GM11168 (cell line): ENCODE results near the gene BMF.

Experiments
- in situ Hi-C: fragments of 300-500 bp; cut with MboI; formaldehyde crosslinking; loops from one replicate; pipeline ENCODE4 v1.12.0; 2022; ENCODE audit warnings: low sequenced_read_pairs; ENCODE audit not compliant: unreplicated experiment

The BMF gene

DNA sequence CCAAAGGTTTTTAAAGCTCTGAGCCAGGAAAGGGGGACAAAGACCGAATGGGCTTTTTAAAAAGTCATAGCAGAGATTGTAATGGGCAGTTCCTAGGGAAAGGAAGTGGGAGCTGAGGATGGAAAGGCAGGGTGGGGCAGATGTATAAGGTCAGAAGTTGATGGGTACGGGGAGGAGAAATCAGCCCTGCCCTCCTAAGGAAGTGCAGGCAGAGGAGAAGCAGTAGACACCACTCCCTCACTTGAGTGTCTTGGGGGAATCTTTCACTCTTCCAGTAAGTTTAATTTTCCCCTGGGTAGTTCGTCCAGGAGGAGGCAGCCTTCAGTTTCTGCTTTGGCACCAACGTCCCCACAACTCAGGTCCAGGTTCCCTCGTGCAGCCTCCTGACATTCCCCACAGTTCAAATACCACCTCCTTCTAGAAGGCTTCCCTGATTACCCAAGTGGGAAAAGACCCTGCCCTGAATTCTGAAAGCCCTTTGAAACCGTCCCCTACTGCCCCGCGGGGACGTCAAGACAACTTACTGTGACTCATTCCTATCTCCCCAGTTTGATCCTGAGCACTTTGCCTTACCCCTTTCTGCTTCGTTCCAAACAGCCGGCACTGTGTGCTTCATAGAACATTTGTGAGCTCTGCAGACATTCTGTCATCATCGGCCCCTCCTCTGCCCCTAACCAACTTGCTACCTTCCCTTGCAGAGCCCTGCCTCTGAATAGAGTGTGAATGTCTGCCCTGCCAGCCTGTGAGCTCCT lies 55.4 kb downstream of the BMF start:
- in situ Hi-C loops = no loop called here

DNA sequence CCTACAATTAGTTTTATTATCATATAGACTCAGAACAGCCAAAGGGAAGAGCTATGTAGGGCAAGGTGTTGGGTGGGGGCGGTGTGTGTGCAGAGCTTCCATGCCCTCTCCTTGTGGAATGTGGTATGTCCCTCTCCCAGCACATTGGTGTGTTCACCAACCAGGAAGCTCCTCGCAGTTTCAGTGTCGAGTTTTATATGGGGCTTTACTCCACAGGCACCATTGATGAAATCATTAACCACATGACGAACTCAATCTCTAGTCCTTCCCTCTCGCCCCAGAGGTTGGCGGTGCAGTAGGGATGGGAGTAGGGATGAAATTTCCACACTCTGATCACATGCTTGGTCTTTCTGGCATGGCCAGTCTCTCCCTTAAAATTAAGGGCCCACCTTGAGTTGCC lies 56.1 kb downstream of the BMF start:
- in situ Hi-C loops = no loop called here

DNA sequence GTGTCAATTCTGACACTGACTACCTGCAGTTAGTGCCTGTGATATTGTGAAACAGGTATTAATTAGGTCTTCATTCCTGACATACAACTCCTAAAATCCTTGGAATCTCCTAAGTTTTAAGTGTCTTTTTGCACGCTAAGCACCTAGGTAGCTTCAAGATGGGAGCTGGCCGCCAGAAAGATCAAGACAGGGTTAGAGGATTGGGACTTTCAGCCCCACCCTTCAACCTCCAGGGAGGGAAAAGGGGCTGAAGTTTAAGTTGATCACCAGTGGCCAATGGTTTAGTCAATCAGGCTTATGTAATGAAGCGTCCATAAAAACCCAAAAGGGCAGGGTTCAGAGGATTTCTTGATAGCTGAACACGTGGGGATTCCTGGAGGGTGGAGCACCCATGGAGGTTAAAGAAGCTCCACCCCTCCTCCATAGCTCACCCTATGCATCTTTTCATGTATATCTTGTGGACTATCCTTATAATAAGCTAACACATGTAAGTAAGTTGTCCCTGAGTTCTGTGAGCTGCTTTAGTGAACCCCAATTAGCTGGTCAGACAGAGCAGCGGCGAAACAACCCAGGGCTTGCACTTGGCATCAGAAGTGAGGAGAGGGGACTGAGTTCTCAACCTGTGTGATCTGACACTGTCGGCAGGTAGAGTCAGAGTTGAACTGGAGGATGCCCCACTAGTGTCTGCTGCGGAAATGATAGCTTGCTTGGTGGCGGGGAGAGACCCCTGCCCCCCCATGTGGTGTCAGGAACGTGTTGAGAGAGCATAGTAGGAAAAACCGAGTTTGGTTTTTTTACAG lies 56.9 kb downstream of the BMF start:
- in situ Hi-C loops = no loop called here

DNA sequence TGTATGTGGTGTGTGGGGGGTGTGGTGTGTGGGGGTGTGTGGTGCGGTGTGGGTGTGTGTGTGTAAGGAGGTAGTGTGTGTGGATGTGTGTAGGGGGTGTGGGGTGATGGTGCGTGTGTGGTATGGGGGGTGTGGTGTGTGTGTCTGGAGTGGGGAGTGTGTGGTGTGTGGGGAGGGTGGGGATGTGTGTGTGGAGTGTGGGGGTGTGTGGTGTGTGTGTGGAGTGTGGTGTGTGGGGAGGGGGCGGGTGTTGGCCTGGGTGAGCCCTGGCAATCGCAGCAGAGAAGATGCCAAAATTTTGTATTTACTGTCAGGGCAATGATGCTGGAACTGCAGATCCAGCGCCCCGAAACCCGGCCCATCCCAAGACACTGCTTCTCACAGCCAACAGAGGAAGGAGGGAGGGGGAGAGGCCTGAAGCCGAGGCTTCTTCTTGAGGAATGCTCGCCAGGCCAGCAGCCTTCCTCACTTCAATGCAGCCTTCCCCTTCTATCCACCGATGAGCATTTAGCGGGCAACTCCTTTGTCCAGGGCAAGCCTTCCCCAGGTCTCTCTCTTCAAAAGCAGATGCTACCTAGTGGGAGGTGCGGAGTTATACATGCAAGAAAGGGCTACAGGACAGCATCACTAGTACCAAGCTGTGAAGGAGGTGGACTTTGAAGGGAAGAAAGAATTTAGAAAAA lies 57.8 kb downstream of the BMF start:
- in situ Hi-C loops = no loop called here

DNA sequence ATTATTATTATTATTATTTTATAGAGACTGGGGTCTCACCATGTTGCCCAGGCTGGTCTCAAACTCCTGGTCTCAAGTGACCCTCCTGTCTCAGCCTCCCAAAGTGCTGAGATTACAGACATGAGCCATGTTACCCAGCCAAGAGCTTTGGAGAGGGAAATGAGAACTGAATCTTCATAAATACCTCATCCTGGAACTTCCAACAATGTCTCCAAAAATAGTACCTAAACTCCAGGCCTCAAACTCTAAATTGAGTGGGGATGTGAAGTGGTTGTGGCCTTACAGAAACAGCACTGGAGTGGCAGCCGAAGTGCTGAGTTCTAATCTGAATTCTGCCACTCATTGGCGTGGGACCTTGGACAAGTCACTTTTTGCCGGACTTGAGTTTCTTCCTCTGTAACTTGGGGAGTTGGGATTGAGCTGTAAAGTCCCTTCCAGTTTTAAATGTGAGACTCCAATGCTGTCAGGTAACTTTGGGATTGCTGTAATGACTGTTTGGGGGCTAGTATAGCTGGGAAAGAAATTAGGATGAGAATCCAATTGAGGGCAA lies 59.7 kb downstream of the BMF start:
- in situ Hi-C loops = loop anchor here (5.0 kb wide), 1 partner anchor 223 kb away; no protein-coding TSS in a partner anchor

DNA sequence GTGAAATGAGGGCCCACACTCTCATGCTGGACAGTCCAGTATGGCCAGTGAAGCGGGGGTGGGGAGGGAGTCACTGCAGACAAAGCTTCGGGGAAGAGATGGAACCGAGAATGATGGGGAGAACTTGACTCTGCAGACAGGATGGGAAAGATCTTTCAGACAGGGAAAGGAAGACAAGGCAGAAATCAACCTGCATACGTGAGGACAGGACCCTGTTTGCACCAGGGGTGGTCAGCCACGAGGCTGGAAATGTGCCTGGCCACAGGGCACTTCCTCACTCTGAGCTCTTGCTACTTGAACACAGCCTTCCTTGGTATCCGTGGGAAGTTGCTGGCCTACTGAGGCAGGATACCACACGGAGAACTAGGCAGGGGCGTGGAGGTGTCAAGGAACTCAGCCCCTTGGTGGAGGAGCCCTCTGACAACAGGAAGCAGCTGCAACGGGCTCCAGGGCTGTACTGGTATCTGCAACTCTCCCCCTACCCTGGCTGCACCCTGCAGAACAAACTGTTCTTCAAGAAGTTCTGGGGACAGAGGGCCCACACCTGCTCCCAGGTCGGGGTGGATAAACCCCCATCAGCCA lies 60.4 kb downstream of the BMF start:
- in situ Hi-C loops = loop anchor here (5.0 kb wide), 1 partner anchor 224 kb away; no protein-coding TSS in a partner anchor

DNA sequence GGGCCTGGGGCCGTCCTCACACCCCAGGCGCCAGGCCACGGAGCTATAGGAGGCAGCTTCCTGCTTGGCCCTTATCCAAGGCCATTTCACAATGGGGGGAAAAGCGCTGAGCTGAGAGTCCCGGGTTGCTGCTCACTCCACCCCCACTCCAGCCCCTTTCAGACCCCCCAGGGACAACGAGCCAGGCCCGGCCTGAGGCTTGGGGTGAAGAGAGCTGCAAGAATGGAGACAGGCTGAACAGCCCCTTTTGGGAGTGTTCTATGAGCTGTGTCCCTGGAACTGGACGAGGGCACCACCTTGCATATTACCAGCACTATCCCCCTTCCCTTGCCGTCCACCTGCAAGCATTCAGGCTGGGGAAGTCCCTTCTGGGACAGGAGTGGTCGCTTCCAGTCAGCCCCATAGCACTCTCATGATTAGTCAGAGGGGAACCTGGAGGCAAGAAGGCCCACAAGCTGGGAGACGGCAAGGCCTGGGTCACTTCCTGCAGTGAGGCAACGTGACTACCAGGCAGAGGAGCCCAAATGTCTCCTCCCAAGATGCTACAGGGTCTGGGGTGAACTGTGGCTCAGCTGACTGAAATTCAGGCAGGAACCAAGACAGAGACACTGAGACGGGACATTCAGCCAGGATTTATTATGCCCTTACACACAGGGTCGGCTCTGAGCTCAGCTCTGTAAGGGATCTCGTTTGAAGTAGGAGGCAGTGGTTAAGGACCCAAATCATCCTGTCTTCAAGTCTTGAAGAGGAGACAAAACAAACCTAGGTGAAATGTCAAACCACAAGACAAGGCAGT lies 61.1 kb downstream of the BMF start:
- in situ Hi-C loops = loop anchor here (5.0 kb wide), 1 partner anchor 225 kb away; no protein-coding TSS in a partner anchor

DNA sequence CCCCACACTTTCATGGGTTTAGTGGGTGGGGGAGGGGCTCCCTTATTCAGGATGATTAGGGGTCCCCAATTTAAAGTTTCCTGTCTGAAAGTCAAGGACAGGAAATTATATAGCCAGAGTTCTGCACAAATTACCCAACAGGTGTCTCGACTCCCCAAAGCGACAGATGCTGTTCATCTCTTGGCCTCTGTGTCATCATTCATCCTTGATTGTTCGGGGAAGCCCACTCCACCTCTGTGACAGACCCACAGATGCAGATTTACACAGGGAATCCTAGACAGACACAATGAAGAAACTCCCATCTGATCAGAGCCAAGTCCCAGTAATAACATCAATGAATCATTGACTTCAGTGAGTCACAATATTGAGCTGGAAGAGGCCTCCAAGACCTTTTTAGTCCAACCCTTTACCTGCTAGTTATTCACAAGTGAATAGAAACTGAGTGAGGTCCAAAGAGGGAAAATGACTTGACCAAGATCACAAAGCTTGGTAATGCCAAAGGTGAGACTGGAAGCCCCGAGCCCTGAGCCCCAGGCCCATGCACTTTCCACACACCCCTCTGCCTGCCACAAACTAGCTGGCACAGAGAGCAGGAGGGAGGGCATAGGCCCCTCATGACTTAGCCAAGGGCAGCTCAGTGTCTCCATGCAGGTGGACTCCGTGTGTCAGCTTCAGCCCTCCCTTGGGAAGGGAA lies 61.8 kb downstream of the BMF start:
- in situ Hi-C loops = loop anchor here (5.0 kb wide), 1 partner anchor 225 kb away; no protein-coding TSS in a partner anchor

DNA sequence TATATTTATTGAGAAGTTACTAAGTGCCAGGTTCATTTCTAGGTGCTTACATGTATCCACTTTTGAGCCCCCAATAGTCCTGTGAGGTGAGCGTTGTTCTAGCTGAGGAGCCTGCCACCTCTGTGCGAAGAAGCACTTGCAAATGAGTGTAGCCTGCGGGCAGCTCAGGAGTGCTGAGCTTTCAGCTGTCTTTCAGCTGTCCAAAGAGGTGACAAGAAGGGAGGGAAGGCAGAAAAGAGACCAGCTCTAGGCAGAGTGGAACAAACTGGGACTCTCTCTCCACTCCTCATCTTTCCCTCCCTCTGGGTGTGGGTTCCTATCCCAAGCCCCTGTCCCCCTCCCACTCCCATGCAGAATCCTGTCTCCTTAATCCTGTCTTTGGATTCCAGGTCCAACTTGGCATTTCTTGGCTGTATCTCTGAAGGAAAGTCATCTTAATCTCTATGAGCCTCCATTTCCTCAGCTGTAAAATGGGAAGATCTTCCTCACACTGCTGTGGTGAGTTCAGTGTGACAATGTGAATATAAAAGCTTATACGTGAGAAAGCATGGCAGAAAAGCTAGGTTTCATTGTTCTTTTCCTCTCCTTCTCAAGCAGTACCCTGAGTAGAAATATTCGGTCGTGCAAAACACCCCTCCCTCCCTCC lies 63.0 kb downstream of the BMF start:
- in situ Hi-C loops = loop anchor here (5.0 kb wide), 1 partner anchor 227 kb away; no protein-coding TSS in a partner anchor

DNA sequence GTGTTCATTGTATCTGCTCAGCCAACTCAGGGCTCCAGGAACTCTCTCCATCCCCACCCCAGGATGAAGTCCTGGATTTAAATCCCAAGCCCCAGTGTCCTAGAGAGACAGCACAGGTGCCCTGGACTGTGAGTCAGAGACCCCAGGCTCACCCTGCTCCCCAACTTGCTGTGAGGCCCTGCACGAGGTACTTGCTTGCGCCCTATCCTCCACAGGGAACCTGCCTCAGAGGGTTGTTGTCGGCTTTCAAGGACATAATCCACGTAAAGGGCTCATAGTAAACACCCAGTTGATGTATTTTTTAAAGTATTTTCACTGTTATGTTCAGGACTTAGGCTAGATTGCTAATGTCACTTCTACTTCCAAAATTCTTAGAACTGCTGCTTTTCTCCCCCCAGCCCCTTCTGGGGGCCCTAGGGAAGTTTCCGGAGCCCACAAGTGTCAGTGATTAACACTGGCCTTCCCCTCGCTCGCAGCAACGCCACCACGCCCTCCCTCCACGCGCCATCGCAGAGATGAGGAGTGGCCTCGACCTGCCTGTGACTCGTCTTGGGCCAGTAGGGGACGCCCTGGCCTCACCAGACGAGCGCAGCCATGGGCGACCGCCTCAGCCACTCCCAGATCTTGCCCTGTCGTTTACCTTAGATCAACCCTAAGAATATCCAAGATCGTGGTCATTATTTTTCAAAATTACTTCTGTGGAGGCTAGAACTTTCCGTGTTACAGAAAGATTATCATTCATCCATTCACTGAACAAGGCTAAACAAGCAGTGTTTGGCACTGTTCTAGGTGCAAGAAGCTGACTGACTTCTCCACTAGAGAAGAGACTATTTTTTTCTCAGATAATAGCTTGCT lies 63.7 kb downstream of the BMF start:
- in situ Hi-C loops = loop anchor here (5.0 kb wide), 2 partner anchors 162 to 227 kb away; no protein-coding TSS in a partner anchor

DNA sequence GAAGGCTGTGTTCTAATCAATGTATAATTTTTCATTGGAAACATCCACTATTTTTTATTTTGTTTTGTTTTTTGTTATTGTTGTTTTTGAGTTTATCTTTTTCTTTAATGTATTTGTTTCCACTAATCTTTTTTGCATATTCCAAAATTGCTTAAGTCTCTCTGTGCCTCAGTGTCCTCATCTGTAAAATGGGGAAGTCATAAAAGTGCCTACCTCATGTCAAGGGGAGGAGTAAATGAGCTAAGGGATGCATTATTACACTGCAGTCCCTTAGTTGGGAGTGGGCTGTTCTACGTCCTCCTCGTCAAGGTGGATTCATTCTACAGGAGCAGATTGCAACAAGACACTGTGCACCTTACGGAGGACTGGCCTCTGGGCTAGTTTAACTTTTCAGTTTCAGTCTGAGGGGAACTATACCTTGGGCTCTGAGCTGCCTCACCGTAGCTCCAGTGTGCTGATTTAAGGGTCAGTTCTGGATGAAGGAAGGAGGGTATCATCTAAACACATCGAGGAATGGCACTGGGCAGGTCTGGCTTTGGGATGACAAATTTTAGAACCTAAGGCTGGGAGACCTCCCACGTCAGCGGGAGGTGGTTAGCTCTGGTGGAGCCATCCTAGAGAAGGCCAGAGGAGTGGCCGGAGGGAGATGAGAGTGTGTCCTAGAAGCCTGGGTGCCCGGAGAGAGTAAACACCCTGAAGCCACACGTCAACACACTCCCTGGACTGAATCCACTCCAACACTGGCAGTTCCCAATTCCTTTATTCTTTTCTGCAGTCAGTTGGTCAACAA lies 64.6 kb downstream of the BMF start:
- in situ Hi-C loops = loop anchor here (5.0 kb wide), 1 partner anchor 163 kb away; no protein-coding TSS in a partner anchor

DNA sequence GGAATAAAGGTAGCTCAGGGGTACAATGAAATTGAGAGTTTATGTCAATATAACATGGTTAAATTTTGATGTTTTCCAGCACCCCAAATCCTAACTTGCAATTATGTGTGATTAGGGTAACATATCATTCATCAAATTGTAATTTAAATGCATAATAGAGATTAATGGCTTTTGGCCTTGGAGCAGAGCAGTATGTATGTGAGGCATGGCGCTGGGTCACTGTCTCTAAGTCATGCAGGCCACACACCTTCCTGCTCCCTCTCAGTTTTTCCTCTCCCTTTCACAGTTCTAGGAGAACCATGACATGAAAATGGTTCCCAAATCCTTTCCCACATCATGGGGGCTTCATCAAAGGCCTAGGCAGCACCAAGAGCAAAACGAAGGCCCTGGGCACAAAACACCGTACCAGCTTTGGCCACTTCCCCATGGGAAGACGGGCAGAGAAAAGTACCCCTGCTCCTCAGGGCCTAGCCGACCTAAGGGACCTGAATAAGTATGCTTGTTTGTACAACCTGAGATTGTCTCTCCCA lies 65.8 kb downstream of the BMF start:
- in situ Hi-C loops = loop anchor here (5.0 kb wide), 1 partner anchor 164 kb away; no protein-coding TSS in a partner anchor

DNA sequence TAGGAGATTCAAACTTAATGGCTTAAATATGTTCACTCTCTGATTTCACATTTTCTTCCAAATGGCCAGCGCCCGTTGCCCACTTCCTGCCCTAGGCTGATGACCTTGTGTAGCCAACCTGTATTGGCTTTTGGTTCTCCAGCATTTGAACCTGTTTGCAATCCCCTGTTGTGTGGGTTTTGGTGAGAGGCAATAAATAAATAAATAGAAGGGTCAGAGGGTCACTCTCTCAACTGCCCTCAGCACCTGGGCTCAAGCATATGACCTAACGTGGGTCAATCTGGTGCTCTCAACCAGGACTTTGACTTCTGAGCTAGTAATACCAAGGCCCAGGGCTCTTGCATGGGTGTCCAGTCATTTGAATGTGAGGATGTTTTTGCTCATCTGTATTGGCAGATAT lies 67.9 kb downstream of the BMF start:
- in situ Hi-C loops = loop anchor here (5.0 kb wide), 1 partner anchor 167 kb away; no protein-coding TSS in a partner anchor

DNA sequence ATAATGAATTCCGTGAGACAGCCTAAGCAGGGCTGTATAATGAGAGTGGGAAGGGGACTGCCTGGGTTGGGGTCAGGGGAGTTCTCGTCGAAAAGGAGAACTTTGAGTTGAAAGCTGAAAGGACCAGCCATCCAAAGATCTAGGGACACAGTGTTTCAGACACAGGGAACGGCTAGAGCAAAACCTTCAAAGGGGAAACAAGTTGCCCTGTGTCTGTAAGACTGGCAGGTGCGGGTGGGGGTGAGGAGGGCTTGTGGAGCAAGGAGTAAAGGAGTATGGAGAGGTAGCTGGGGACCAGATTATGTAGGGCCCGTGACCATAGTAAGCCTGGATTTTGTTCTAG lies 68.4 kb downstream of the BMF start:
- in situ Hi-C loops = loop anchor here (5.0 kb wide), 1 partner anchor 167 kb away; no protein-coding TSS in a partner anchor

DNA sequence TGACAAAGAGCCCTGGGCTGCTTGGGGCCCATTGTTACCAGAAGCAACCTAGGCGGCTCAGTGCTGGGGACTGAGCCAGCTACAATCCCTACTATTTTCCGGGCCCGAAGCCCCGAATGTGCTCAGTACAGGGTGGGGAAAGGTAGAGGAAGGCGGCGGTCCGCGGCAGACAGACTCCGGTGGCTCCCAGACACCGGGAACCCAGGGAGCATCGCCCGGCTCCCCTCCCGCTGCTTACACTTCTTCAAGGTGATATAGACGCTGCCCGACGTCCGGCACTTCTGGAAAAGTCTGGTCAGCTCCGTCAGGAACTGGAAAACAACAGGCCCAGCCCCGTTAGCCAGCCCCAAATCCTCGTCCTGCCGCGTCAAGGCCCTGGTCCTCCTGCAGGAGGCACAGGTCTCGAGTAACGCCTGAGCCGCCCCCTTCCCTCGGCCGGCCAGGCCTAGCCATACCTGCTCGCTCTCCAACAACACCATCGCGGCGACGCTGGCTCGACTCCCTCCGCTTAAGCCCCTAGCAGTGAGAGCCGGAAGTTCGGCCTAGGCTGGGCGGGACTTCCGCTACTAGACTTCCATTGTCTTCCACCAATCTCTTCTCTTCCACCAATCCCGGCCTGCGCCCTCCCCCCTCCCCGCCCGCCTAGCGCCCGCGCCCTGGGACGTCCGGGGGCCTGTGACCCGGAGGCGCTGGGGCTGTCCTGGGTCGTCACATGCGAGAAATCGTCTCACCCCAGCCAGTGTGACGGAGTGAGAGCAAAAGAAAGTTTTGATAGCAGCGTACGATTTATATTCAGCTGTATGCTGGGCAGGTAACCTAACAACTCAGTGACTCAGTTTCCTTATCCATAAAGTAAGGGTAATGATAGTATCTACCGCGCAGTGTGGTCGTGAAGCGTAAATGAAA lies 69.8 kb downstream of the BMF start, which contains the start of gene SRP14:
TSS of gene SRP14 (minus strand) at position 544 of the 906 bp plus-strand sequence. CDS start at position 479, 65 bp downstream.
- in situ Hi-C loops = no loop called here
